Ishikawa (cell line): ENCODE results near the gene BDH1.

ENCODE experiments used
- CEBPB ChIP-seq: IDR thresholded peaks from 2 replicates; pipeline ENCODE4 v1.6.1; 2012
- CREB1 ChIP-seq: IDR thresholded peaks from 2 replicates; pipeline ENCODE4 v1.6.1; 2012; ENCODE audit warnings: low read depth
- EGR1 ChIP-seq: IDR thresholded peaks from 2 replicates; pipeline ENCODE4 v1.6.1; 2012
- EP300 ChIP-seq: IDR thresholded peaks from 2 replicates; pipeline ENCODE4 v1.6.1; 2012; ENCODE audit warnings: borderline replicate concordance
- FOXM1 ChIP-seq: IDR thresholded peaks from 2 replicates; pipeline ENCODE4 v1.6.1; 2012; ENCODE audit warnings: low read depth, borderline replicate concordance
- MAX ChIP-seq: IDR thresholded peaks from 2 replicates; pipeline ENCODE4 v1.6.1; 2012
- NFIC ChIP-seq: IDR thresholded peaks from 2 replicates; pipeline ENCODE4 v1.6.1; 2012
- RAD21 ChIP-seq: IDR thresholded peaks from 2 replicates; pipeline ENCODE4 v1.6.1; 2012; ENCODE audit warnings: low read depth
- REST ChIP-seq: IDR thresholded peaks from 2 replicates; pipeline ENCODE4 v1.6.1; 2012; ENCODE audit warnings: low read depth, mild to moderate bottlenecking
- TAF1 ChIP-seq: IDR thresholded peaks from 2 replicates; pipeline ENCODE4 v1.6.1; 2012; ENCODE audit warnings: low read depth, mild to moderate bottlenecking
- TCF12 ChIP-seq: IDR thresholded peaks from 2 replicates; pipeline ENCODE4 v1.6.1; 2012; ENCODE audit warnings: low read depth
- TEAD4 ChIP-seq: IDR thresholded peaks from 2 replicates; pipeline ENCODE4 v1.6.1; 2012
- USF1 ChIP-seq: IDR thresholded peaks from 2 replicates; pipeline ENCODE4 v1.6.1; 2012
- YY1 ChIP-seq: IDR thresholded peaks from 2 replicates; pipeline ENCODE4 v1.6.1; 2012; ENCODE audit warnings: low read depth
- ZBTB7A ChIP-seq: IDR thresholded peaks from 2 replicates; pipeline ENCODE4 v1.6.1; 2012; ENCODE audit warnings: low read depth

The BDH1 gene

GRCh38 chr3:197597335-197597734, 41.6 kb upstream of the BDH1 start:
- TF ChIP-seq EP300 (no peak), CREB1 (no peak), YY1 (no peak), TCF12 (no peak), ZBTB7A (no peak), EGR1 (no peak), TEAD4 (no peak)

- no peak for TF ChIP-seq MAX
- TF ChIP-seq USF1: no peak
- TF ChIP-seq CEBPB: no peak
- TF ChIP-seq TAF1: no peak
- no peak for TF ChIP-seq CREB1
Observed at GRCh38 chr3:197595470-197596185, 39.9 kb upstream of the BDH1 start.

GRCh38 chr3:197593046-197593380, 37.2 kb upstream of the BDH1 start:
- TF ChIP-seq NFIC (no peak), EP300 (no peak), FOXM1 (no peak), USF1 (no peak), CREB1 (no peak), TCF12 (no peak), YY1 (no peak), RAD21 (no peak), CEBPB (no peak), REST (no peak), TEAD4 (no peak), ZBTB7A (no peak), MAX (no peak), EGR1 (no peak), TAF1 (no peak)

GRCh38 chr3:197592361-197593045, 36.7 kb upstream of the BDH1 start:
- TF ChIP-seq YY1 (no peak), TAF1 (no peak), ZBTB7A (no peak), USF1 (no peak), TEAD4 (no peak), CEBPB (no peak), REST (no peak), NFIC (no peak), EP300 (no peak), MAX (no peak), EGR1 (no peak), TCF12 (no peak), CREB1 (no peak), FOXM1 (no peak), RAD21 (no peak)

- no peak for TF ChIP-seq YY1
- TF ChIP-seq USF1: no peak
Observed at GRCh38 chr3:197591816-197592215, 36.0 kb upstream of the BDH1 start.
